K562 (cell line): ENCODE measurements around the gene PTPRZ1. TPM values are rescaled to one million over a fixed set of nuclear protein-coding genes. Genes with fewer than 3 reads are reported as not detected.

Experiments
- ATAC-seq: fragments of 200-7000 bp; cut with Tn5 transposase; 3 replicates; pipeline ENCODE4 v1.9.1; 2020; ENCODE audit warnings: moderate library complexity
- BruUV-seq: library from RNA; stranded (reverse); fragments of 400-500 nt; replicated peaks from 2 replicates; lab custom pipeline; 2021; lab: Mats Ljungman, UMichigan
- CTCF ChIA-PET: fragments of 300-600 bp; formaldehyde crosslinking; extraction: SDS; loops from one replicate; lab custom pipeline; 2021; ENCODE audit warnings: low intra/inter-chr PET ratio; lab: Yijun Ruan, JAX
- POLR2A ChIA-PET: fragments of 300-600, 350-650 bp; sonication (Branson Sonifier 250); formaldehyde crosslinking; extraction: SDS; loops from one replicate; lab custom pipeline; 2021; ENCODE audit warnings: antibody characterized with exemption, inconsistent platforms; lab: Yijun Ruan, JAX
- DNase-seq, 4 experiments: peaks; one replicate each; pipeline versions ENCODE4 v3.0.0 to v3.0.0-alpha.2; 2011 to 2018; ENCODE audit warnings: low spot score in 3 of 4, mixed read lengths in 3 of 4; ENCODE audit errors: extremely low read depth in 1 of 4
- FAIRE-seq: peaks from 2 replicates; lab custom pipeline; 2011; peaks lifted over from hg19 to GRCh38; lab: Jason Lieb, UNC
- H2AFZ ChIP-seq: 2 replicates; pipeline ENCODE4 v1.6.0; 2011; ENCODE audit warnings: low read depth, low read length, control low read depth, inconsistent platforms
- H3K27ac ChIP-seq: fragments of 200-600 bp; 3 replicates; pipeline ENCODE4 v1.8.0; 2011; ENCODE audit warnings: low read depth, mild to moderate bottlenecking, control low read depth, inconsistent platforms, low read length, moderate library complexity, mixed read lengths; ENCODE audit errors: extremely low read depth
- H3K27me3 ChIP-seq, 2 experiments: fragments of 300-600 bp in 1 of 2; 2 replicates in 1 of 2; 3 replicates in 1 of 2; pipeline versions ENCODE4 v1.6.0 to v1.8.0; 2011; ENCODE audit warnings: inconsistent platforms in 2 of 2, low read length in 2 of 2, mild to moderate bottlenecking in 1 of 2, mixed read lengths in 1 of 2, moderate library complexity in 1 of 2; ENCODE audit not compliant: control insufficient read depth in 2 of 2, insufficient read depth in 2 of 2
- H3K36me3 ChIP-seq: fragments of 300-600 bp; 3 replicates; pipeline ENCODE4 v1.8.0; 2011; ENCODE audit warnings: mild to moderate bottlenecking, low read length, inconsistent platforms; ENCODE audit not compliant: control insufficient read depth, insufficient read depth
- H3K4me1 ChIP-seq, 2 experiments: fragments of 200-600 bp in 1 of 2; replicated peaks in 1 of 2; 2 replicates in 1 of 2; 3 replicates in 1 of 2; pipeline versions ENCODE4 v1.5.1 to v1.8.0; 2011; ENCODE audit warnings: inconsistent platforms in 2 of 2, low read length in 2 of 2, mild to moderate bottlenecking in 1 of 2, mixed read lengths in 1 of 2, moderate library complexity in 1 of 2; ENCODE audit not compliant: control insufficient read depth in 2 of 2, insufficient read depth in 2 of 2
- H3K4me2 ChIP-seq: 2 replicates; pipeline ENCODE4 v1.6.1; 2011; ENCODE audit warnings: low read length, control low read depth, inconsistent platforms, mixed read lengths; ENCODE audit not compliant: insufficient read depth
- H3K4me3 ChIP-seq: fragments of 200-600 bp; sonication (generic), shearing (Covaris generic); 2 replicates; pipeline ENCODE4 v1.5.1; 2016; ENCODE audit warnings: control low read depth, inconsistent platforms
- H3K79me2 ChIP-seq: fragments of 200-600 bp; 3 replicates; pipeline ENCODE4 v1.8.0; 2011; ENCODE audit warnings: low read length, inconsistent platforms; ENCODE audit not compliant: control insufficient read depth, insufficient read depth
- H3K9ac ChIP-seq, 2 experiments: 2 replicates each; pipeline versions ENCODE4 v1.6.0 to v1.6.1; 2011; ENCODE audit warnings: low read depth in 2 of 2, low read length in 2 of 2, control low read depth in 1 of 2, inconsistent platforms in 1 of 2, mild to moderate bottlenecking in 1 of 2, mixed read lengths in 1 of 2; ENCODE audit not compliant: insufficient read depth in 1 of 2
- H3K9me1 ChIP-seq: one replicate; pipeline ENCODE4 v1.6.0; 2011; ENCODE audit warnings: inconsistent platforms, mild to moderate bottlenecking, low read length, moderate library complexity; ENCODE audit not compliant: control insufficient read depth, insufficient read depth
- H3K9me3 ChIP-seq: replicated peaks from 2 replicates; pipeline ENCODE4 v1.5.1; 2011; ENCODE audit warnings: low read depth, low read length, inconsistent platforms; ENCODE audit not compliant: control insufficient read depth, insufficient read depth
- H4K20me1 ChIP-seq: replicated peaks from 2 replicates; pipeline ENCODE4 v1.6.1; 2011; ENCODE audit warnings: low read length, inconsistent platforms, mixed read lengths; ENCODE audit not compliant: control insufficient read depth, insufficient read depth
- CAMTA2 ChIP-seq: fragments of 250-450 bp; sonication (Bioruptor Pico); conservative IDR thresholded peaks from 2 replicates; pipeline ENCODE4 v1.5.1; 2022
- DLX4 ChIP-seq: fragments of 250-450 bp; sonication (Bioruptor Pico); IDR thresholded peaks from 2 replicates; pipeline ENCODE4 v1.6.1; 2021; ENCODE audit warnings: mild to moderate bottlenecking
- SETDB1 ChIP-seq: IDR thresholded peaks from one replicate; pipeline ENCODE4 v1.6.1; 2012; ENCODE audit warnings: low read length, control low read depth, inconsistent platforms
- SRF ChIP-seq, 2 experiments: fragments of 250-450, 450-650 bp in 1 of 2; sonication (Bioruptor Pico) in 1 of 2; sonication (generic) in 1 of 2; formaldehyde crosslinking; IDR thresholded peaks; 2 replicates each; pipeline versions ENCODE4 v1.5.0 to v1.5.1; 2020 to 2022; ENCODE audit warnings: mild to moderate bottlenecking in 1 of 2, missing genetic modification reagents in 1 of 2
- XRCC5 ChIP-seq: fragments of 200-400 bp; formaldehyde crosslinking; IDR thresholded peaks from 2 replicates; pipeline ENCODE4 v1.6.1; 2017; ENCODE audit warnings: low read depth, mild to moderate bottlenecking, low read length
- ZBTB17 ChIP-seq: fragments of 450-650 bp; formaldehyde crosslinking; IDR thresholded peaks from 2 replicates; pipeline ENCODE4 v1.4.0; 2020; ENCODE audit warnings: mild to moderate bottlenecking
- ZNF444 ChIP-seq: fragments of 250-450 bp; sonication (Bioruptor Pico); IDR thresholded peaks from 2 replicates; pipeline ENCODE4 v1.4.0; 2020; ENCODE audit warnings: mild to moderate bottlenecking, moderate library complexity
- ZNF695 ChIP-seq: fragments of 450-650 bp; formaldehyde crosslinking; IDR thresholded peaks from 2 replicates; pipeline ENCODE4 v1.4.0; 2020; ENCODE audit warnings: mild to moderate bottlenecking, moderate library complexity
- ZNF696 ChIP-seq: fragments of 250-450 bp; sonication (Bioruptor Pico); conservative IDR thresholded peaks from 2 replicates; pipeline ENCODE4 v1.4.0; 2020; ENCODE audit warnings: mild to moderate bottlenecking, moderate library complexity
- WGBS: fragments of 100-300 bp; shearing (Covaris generic); methylation state at CpG from one replicate; pipeline ENCODE4 v1.1.6; 2016; ENCODE audit warnings: low coverage, mixed read lengths; ENCODE audit not compliant: insufficient coverage; ENCODE audit errors: missing lambda C conversion rate; 5-methylcytosine and 5-hydroxymethylcytosine counted together
- in situ Hi-C: fragments of 300-500 bp; cut with MboI; formaldehyde crosslinking; loops from 4 replicates; pipeline ENCODE4 v1.15.0; 2018; ENCODE audit warnings: inconsistent platforms, mixed read lengths
- intact Hi-C: fragments of 100-400 bp; cut with micrococcal nuclease; formaldehyde crosslinking; loops from 2 replicates; pipeline ENCODE4 v1.14.2; 2022
- polyA plus RNA-seq, 8 experiments: library from polyadenylated mRNA; depleted of rRNA in 4 of 8; stranded (reverse) in 5 of 8; unstranded in 3 of 8; fragments of >200 nt; fragmentation: Nextera tagmentation in 2 of 8; fragmentation: Illumina TruSeq in 1 of 8; extraction: Ambion mirVana in 2 of 8; extraction: Trizol in 1 of 8; gene quantifications; 2 replicates each; pipeline versions ENCODE4 v1.2.1 to v1.2.3, GENCODE V29; 2011 to 2014; ENCODE audit warnings: inconsistent platforms in 1 of 8, missing spikeins in 1 of 8
- total RNA-seq, 7 experiments: library from RNA; depleted of rRNA in 6 of 7; stranded (reverse); fragments of >200 nt in 6 of 7; fragmentation: Illumina TruSeq in 2 of 7; extraction: Trizol in 2 of 7; gene quantifications; 2 replicates each; pipeline versions ENCODE4 v1.2.1 to v1.2.3, GENCODE V29; 2011 to 2021; ENCODE audit warnings: low replicate concordance in 1 of 7

The PTPRZ1 gene
- total and polyA plus RNA-seq, 9 of the 15 experiments (the other 6 are each of a cell fraction or from before 2014, with no cell fraction given) = 0.04 TPM; not detected in 7

DNA sequence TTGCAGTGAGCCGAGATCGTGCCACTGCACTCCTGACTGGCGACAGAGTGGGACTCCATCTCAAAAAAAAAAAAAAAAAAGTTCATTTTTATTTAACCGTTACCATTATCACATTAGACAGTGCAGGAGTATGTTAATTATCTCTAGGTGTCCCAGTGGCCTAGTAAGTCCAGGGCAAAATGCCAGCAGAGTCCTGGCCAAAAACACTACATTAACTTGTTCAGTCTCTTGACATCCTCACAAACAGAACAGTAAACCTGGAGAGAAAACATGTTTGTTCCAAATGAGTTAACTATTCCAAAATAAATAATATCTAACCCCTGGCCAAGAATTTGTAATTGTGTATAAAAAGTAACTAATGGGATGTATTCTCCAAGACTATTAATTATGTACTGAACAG, 43.2 kb downstream of the PTPRZ1 start (continued):
- TF ChIP-seq DLX4 (CRISPR knock-in tag) (no peak), ZNF695 (no peak), XRCC5 (no peak)

DNA sequence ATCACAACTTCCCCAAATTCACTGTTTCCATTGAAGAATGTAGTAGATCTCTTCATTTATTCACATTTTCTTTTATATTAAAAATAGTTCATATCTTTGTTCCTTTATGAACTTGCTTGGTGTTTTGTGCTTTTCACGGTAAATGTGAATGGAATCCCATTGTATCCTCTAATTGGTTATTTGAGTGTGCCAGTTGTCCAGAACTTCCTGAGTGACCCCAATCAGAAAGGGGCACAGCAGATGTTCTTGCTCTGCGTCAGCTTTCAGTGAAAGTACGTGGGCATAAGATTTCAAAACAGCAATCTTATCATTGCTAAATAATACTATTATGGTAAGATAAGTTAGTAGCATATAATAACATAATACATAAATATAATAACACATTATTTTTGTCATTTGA, 47.0 kb downstream of the PTPRZ1 start:
- Histone ChIP-seq H3K4me3 (no peak overlapping the region), H3K4me1 (no peaks in the 10 kb centered on the region), H3K4me2 (no peak overlapping the region), H3K9me3 (no peaks in the 10 kb centered on the region), H3K27ac (no peak overlapping the region), H3K9me1 (no peaks in the 10 kb centered on the region), H3K36me3 (no peaks in the 10 kb centered on the region), H3K27me3 (no peaks in the 10 kb centered on the region), H3K79me2 (no peaks in the 10 kb centered on the region), H4K20me1 (no peaks in the 10 kb centered on the region), H3K9ac (no peak overlapping the region), H2AFZ (no peak overlapping the region)
- 0% methylated on average over 3 of the region's 3 CpGs for WGBS
- DNase-seq = no peak
- intact Hi-C loops = no loop called here
- ChIA-PET CTCF (interaction anchor here (0.7 kb wide), 1 partner anchor 12 kb away, joined by 3 read pairs; no protein-coding TSS in a partner anchor), POLR2A (interaction anchor here (0.6 kb wide), 1 partner anchor 9 kb away, joined by 3 read pairs; no protein-coding TSS in a partner anchor)
- TF ChIP-seq ZNF444 (CRISPR knock-in tag) = no peak
- TF ChIP-seq SRF (CRISPR knock-in tag; IDR thresholded peaks at IDR 0.05) = no peak
- TF ChIP-seq CAMTA2 (CRISPR knock-in tag) = no peak
- no peak for TF ChIP-seq ZBTB17 (CRISPR knock-in tag)
- TF ChIP-seq SETDB1 = no peak
- TF ChIP-seq ZNF696 (CRISPR knock-in tag) = no peak
- in situ Hi-C loops = no loop called here
- FAIRE-seq = no peak
- BruUV-seq = no TSS peak
- no peak for ATAC-seq
